ENCODE results near the gene PTPRC. TPM values are rescaled to one million over a fixed set of nuclear protein-coding genes. Genes with fewer than 3 reads are reported as not detected.

The PTPRC gene
- total RNA-seq, 1 donor from 2014 or later, result 35.1 TPM

DNA sequence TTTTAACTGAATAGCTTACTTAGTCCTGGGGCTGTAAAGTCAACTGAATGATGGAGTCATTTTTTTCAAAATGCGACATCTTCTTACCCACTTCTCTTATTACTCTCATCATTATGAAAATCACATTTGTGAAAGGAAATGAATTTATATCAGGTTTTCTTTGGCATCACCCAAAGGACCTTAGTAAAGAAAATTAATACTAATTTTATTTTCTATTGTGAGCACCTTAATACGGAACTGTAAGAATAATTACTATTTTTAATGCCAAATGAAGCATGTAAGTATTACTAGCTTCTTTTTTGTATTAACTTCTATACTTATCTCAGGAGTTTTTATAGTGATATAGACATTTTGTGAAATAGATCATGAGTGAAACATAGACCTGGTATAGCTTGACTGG lies 30.9 kb downstream of the PTPRC start:
- DNase-seq (ENCODE audit: low spot score), result no peak

DNA sequence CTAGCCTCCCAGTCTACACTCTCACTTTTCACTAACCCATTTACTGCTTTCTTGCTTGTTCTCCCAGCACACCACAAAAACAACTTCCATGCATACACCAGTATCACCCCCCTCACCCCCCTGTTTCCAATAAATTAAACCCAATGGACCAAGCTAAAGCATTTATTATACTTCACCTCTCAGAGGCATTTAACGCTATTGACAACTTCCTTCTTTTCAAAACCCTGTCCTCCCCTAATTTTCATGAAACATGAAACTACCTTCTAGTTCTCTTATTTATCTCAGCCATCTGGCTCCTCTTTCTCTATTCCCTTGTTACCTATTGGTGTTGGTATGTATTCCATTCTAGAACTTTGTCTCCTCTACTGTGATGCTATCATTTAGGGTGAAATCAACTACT lies 32.3 kb downstream of the PTPRC start:
- no peak for DNase-seq (ENCODE audit: low spot score)

DNA sequence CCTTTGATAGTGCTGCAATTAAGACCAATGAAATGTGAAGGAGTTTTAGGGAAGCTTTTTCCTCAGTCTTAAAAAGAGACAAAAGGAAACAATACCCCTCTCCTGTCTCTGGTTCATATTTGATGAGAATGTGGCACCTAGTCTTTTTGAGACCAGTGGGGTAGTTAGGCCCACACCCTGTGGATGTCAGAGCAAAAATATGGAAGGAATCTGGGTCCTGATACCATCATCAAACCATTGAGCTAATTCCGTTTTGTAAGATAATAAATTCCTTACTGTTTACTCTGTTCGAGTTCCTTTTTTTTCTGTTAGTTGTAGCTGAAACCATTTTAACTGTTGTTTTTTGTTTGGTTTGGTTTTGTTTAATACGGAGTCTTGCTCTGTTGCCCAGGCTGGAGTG lies 33.3 kb downstream of the PTPRC start:
- DNase-seq (ENCODE audit: low spot score), result no peak

DNA sequence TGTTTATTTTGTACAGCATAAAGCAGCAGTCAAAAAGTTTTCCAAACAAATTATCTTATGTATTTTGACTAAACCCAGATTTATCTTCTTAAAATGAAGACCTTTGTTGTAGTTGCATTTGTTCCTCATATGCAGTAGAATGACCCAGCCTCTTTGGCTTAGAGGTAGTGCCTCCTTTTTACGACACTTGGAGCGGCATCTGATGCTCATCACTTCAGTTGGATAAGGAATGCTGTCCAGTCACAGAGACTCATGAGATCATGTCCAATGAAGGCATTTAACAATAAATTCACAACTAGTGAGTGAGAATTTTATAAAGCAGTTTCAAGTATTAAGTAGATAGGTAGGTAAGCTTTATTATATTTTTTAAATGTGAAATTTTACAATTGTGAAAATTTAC lies 35.2 kb downstream of the PTPRC start:
- no peak for DNase-seq (ENCODE audit: low spot score)

DNA sequence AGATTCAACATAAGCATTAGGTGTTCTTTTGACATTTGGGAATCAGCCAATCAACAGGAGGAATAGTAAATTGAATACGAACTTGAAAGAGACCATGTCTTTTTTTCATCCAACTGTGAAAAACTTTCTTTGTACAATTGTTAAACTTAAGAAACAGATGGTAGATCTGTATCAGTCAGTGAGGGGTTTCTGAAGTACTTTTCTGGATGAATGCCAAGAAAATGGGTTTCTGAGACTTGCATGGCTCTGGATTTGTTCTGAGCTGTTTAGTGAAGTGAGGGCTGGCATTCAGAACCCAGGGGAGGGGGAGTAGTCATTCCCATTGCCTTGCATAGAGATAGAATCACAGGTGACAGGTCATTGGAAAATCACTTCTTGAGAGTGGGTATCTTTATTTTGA lies 37.4 kb downstream of the PTPRC start:
- no peak for DNase-seq (ENCODE audit: low spot score)

DNA sequence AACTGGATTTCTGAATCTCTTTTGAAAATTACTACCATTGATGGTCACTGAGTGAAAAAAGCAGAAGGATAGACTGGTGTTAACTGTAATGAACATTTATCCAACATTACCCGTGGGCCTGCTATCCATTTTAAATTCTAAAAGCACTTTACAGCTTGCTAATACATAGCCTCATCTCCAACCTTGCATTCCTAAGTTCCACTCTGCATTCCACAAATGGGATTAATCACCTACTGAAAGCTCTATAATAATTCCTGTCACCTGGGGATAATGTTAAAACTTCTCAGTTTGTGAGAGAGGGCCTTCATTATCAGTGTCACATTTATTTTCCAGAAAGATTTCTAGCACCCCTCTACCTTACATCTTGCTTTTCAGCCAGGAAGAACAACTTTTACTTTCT lies 38.2 kb downstream of the PTPRC start:
- DNase-seq (ENCODE audit: low spot score), result no peak

DNA sequence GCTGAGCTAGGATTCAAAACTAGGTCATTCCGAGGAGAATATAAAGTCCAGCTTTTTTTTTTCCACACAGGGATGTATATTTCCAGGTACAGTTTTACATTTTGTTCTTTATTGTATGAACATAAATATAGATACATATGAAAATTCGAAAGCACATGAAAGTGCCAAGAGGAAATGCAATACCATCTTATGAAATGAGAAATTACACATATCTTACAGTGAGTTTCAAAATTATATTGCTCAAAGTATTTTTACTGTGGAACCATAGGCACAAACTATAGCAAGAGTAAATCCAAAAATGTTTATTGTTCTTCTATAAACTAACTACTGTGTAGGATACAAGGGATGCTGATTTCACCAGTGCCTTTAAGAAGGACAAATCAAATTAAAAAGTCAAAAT lies 39.0 kb downstream of the PTPRC start:
- DNase-seq (ENCODE audit: low spot score), result no peak

DNA sequence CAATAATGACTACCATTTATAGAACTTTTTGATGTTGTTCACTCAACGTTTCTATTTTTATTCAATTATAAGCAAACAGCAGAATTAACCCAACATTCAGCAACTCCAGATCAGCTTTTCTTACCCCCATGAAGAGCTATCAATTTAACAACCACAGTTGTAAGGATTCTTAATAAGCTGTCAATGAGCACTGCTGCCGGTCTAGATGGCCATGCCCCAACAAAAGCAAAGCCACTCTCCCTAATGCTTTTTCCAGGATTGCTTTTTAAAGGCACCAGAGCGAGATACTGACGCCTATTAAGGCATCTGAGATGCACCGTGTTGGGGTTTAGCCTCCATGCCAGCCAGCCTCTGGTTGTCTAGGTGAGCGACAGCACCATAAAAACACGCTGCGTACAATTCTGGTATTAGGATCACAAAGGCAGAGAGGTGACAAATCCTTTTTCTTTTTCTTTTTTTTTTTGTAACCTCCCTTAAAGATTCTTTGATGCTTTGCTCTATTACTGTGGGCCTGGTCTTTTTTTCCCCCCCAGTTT lies 39.5 kb downstream of the PTPRC start:
- DNase-seq (ENCODE audit: low spot score), result no peak

DNA sequence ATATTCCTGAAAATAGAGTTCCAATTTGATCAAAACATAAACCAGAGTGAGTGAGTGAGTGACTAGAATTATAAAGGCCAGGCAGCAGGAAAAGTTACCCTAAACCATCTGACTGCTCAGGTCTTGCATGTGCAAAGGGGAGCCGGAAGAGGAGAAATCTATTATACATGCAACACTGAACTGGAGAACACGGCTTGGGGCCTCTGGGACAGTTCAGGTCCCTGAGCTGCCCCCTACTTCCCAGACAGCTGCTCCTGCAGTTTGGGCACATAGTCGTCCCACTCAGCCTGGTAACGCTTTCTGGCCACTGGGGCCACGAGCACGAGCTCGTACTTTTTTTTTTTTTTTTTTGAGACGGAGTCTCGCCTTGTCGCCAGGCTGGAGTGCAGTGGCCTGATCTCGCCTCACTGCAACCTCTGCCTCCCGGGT lies 40.1 kb downstream of the PTPRC start:
- DNase-seq (ENCODE audit: low spot score), result no peak

DNA sequence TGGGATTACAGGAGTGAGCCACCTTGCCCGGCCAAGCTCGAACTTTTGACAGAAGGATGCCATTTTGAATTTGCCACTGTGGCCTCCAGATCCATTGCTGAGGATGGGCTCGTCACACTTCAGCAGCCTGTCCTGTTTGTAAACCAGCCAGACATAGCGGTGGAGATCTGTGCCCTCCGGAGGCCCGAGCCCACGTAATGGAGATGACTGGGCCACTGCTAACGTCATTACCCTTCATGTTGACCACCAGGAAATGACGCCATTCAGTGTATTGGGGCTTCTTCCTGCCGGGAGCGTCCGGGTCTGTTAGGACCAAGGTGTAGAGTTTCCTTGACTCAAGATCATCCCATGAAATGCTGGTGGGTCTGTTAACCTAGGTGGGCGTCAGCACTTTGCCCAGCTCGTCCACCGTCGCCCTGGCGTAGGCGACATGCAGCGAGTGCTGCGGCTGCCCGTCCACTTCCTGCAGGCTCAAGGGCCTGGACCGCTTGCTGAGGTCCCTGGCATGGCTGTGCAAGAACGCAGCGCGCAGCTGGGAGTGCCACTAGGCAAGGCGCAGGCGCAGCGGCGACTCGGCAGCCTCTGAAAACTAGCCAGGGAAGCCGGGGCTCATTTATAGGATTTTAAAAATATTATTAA lies 40.8 kb downstream of the PTPRC start:
- DNase-seq (ENCODE audit: low spot score), result no peak

DNA sequence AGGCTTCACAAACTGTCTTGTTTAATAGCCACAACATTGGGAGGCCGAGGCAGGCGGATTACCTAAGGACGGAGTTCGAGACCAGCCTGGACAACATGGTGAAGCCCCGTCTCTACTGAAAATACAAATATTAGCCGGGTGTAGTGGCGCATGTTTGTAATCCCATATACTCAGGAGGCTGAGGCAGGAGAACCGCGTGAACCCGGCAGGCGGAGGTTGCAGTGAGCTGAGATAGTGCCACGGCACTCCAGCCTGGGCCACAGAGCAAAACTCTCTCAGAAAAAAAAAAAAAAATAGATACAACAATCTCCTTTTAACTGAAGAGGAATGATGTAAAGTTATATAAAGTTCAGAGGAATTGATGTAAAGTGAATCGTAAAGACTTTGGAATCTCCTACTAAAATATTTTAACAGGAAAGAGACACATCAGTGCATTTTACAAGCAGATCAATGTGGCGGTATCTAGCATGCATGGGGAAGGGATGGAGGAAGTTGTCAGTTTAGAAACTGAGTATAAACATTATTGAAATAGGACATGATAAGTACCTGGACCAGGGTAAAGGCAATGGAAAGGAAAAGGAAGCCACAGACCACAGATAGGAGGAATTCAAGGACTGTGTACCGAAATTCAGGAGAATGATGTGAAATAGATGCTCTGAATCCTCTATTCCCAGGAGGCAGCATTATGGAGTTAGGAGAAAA lies 41.5 kb downstream of the PTPRC start:
- no peak for DNase-seq (ENCODE audit: low spot score)

DNA sequence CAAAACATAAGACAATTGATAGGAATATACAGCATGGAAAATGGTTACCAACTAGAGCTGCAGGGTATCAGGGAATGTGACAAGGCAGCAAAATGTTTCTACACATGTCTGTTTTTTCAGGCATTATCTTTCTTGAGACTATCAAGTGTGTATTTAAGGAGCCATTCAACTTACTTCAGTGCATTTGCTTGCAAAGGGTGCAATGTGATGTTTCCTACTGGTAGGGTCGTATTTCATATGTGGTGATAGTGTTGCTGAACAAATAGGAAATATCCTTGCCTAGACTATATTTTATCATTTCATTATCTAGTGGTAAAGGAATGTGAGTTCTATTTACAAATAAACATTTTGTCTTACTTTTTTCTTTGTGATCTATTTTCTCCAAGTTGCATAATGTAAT lies 42.4 kb downstream of the PTPRC start:
- no peak for DNase-seq (ENCODE audit: low spot score)

DNA sequence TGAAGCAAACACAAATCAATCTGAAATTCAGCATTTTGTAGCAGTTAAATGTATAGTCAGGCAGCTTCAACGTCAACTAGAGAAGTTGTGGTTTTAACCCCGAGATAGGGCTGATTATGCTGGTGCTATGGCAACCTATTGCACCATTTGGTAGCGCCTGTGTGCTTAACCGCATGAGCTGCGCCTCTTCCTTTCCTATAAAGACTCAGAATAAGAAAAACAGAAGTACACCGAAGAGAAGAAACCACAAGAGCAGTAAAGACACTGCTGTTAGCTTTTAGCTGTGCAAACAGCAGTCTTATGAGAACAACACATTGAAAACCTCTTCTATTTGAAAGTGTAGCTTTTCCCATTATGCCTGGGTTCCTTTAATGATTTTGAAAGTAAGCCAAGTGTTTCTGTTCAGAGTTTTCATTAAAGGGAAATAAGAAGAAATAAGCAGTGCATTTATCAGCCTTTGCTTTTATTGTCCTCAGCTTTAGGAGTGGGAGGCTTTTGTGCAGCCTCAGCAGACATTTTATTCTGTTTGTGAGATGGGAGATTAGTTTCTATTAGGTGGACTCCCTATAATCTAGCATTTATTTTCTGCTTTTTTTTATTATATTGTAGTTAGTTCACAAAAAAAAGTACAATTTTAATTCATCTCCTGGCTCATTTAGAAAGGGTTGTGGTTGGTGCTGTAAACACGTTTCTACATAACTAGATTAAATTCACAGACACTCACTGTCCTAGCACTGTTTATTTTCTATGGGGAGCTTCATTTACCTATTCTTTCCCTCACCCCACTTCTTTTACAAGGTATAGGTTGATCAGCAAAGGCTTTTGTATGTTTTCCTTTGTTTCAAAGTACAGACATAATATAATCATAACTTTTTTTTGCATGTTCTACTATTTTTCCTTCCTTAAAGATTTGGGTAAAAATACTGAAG lies 43.3 kb downstream of the PTPRC start:
- DNase-seq (ENCODE audit: low spot score), result peak; percentile 63

DNA sequence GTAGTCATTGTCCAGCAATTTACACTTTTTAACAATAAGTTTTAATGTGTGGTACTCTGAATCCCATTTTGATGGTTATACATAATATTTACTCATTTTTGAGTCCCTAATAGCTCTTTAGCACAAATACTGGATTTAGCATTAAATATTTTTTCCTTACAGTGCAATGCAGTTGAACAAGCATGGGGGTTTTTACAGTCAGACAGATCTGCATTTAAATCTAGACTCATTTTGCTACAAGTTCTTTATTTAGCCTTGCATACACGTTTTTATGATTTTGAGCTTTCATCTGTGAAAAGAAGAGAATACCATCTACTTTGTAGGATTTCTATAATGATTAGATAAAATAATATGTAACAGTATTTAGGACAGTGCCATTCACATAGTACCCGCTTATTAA lies 44.0 kb downstream of the PTPRC start:
- no peak for DNase-seq (ENCODE audit: low spot score)

DNA sequence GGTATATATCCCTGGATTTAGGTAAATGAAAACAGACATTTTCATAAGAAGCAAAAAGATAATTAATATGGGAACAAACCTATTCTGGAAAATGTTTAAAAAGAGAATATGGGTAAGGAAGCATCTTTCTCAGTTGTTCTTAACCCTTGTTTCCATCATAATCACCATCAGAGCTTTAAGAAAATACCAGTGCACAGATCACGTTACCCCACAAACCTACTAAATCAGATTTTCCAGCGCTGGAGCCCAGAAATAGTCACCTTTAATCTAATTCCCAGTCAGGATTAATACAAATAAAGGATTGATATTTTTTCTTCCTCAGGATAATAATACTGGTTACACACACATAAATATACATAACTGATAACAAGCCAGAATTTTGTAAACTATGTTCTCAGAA lies 44.6 kb downstream of the PTPRC start:
- DNase-seq (ENCODE audit: low spot score), result no peak

DNA sequence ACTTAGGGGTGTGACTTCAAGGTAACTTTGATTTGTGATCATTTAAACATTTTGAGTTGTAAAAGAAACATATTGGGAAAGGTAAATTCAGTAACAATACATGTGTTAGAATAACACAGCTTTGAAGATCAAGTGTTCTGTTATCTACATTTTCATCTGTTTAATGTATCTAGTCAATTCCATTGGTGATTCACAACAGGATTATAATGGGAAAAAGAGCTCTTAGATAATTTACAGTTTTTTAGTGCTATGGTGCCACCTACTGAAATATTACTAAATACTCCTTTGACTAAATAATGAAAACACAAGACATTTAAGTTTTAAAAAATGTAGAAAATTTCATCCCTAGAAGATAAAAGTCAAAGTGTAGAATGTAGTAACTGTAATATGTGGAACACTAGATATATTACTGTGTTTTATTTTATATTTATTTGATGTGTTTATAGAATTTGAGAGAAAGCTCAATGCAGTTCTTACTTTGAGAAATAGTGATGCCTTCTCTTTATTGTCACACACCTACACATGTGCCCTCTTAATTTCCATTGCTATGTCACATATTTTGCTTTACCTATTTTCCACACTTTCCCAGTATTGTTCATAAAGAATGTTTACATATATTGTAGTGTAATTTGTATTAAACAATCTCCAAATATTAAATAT lies 47.4 kb downstream of the PTPRC start:
- no peak for DNase-seq (ENCODE audit: low spot score)

DNA sequence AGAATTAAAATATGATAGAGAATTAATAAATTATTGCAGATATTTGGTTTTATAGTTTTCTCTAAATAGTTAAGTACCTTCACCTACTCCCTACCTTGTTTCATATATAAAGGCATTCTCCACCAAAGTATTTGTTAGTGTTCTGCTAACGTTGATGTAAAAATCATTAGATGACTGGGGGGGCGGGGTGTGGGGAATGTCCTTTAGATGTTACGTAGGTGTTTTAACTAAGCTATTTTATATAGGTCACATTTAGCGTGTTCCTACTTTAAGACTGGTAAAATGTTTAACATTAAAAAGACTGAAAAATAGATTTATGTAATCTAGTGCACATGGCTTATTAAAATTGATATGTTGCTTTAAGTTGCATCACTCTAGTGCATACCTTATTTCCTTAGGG lies 48.6 kb downstream of the PTPRC start:
- DNase-seq (ENCODE audit: low spot score), result no peak

DNA sequence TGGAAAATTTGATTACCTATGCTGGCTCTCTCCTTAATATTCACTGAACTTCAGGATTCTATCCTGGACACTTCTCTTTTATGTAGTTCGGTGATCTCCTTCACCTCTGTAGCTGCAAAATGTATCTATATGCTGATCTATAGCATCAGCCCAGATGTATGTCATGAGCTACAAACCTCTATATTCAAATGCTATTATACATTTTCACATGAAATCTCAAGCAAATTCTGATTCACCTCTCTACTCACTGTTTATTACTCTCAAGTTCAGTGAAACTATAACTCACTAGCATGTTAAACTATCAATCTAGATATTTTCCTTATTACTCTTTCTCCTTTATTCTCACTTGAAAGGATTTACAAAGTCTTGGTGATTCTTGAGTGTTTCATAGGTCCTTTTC lies 52.2 kb downstream of the PTPRC start:
- no peak for DNase-seq (ENCODE audit: low spot score)

DNA sequence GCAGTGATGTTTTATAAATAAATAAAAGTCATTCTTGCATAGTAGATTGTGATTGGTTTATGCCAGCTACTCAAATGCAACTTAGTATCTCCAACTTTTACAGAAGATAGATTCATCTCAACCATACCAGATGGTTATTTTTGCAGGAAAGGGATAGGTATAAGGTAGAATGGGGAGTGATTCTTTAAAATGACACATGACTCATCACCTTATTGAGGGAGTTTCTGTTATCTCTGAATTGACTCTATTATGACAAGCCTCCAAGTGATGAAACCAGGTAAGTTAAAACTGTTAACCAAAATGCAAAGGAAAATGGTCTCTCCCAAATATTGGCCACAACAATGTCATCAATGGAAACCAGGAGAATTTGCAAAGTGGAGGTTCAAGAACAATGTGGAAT lies 54.5 kb downstream of the PTPRC start:
- no peak for DNase-seq (ENCODE audit: low spot score)

DNA sequence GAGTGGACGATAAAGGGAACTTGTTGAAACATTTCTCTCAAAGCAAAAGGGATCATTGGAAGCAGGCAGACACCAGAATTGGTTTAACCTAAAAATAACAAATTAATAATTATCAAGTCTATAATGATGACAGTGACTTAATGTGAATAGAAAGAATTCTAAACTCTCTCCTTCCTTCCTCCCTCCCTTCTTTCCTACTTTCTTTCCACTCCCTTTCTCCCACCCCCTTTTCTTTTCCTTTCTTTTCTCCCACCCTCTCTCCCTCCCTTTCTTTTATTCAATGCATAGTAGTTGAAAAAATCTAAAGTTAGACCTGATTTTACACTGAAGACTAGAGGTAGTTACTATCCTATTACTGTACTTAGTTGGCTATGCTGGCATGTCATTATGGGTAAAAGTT lies 55.7 kb downstream of the PTPRC start:
- DNase-seq (ENCODE audit: low spot score), result no peak

DNA sequence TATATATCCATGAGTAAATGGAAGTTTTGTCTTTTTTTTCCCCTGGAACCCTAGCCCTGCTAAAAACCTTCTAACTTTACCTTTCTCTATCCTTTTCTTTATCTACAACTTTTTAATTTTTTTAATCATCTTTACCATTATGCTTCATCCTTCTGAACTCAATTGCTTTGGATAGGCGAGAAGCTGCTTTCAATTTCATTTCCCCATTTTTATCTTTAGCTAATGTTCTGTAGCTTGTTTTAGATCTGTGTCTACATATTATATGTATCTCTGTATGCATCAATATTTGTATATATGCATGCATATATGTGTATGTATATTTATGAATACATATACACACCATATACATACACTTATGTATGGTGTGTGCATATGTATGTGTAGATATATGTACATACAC lies 57.4 kb downstream of the PTPRC start:
- DNase-seq (ENCODE audit: low spot score), result no peak
